Stimulated activated CD8-positive, alpha-beta memory T cell treated with anti-CD3 and anti-CD28 coated beads, Interleukin-15, amount 100 ng/mL, for 4 hours (primary cell): Measurements from ENCODE around the gene ABI1.
A peak's percentile ranks its signal among the peaks of the same experiment; 100 is the strongest.

Experiments used
- DNase-seq, 2 donors: peaks; one replicate each; pipeline ENCODE4 v3.0.0-alpha.2; 2020; ENCODE audit warnings: low read depth in 2 of 2

The ABI1 gene

DNA sequence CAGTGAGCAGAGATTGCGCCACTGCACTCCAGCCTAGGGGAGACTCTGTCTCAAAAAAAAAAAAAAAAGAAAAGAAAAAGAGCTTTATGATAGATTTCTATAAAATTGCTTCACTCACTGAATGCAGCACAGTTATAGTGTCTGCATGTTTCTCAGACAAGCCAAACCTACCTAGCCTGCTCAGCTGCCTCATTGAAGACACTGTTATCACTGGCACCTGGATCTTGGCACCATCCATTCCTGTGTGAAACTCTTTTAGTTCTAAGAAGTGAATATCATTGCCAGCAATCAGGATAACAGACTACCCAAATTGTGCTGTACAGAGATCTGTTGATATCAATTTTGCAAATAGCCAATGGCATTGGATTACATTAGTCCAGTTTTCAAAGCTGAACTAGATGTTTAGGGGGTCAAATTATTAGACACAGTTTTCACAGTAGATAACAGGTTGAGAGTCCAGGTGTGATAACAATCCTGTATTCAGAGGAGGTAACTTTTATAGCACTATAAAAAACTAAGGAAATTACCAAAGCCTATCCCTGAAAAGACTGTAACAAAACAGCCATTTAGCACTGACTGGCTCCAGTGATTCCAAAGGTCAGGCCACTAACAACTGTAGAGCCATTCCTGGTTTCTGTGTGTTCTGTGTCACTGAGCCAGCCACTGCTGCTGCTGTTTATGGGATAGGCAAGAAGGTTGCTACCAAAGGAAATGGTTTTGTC is 146.2 kb downstream of the ABI1 start:
- no peak for DNase-seq

DNA sequence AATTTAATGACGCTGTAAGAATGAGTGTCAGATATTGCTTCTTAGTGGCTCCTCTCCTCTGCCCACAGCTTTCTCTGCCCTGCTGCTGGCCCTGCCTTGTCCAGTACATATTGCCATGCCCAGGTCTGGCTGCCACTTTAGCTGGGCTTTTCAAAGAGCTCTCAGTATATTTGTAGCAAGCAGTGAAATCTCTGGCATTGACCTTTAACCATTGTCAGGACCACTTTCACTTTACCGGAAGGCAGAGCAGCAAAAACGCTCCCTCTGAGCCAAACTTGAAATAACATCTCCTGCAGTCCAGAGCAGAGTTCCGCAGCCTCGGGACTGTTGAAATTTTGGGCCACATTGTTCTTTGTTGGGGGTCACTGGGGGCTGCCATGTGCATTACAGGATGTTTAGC is 149.4 kb downstream of the ABI1 start:
- no peak for DNase-seq

GRCh38 chr10:26706936-26707335 is 153.8 kb downstream of the ABI1 start:
- no peak for DNase-seq

DNA sequence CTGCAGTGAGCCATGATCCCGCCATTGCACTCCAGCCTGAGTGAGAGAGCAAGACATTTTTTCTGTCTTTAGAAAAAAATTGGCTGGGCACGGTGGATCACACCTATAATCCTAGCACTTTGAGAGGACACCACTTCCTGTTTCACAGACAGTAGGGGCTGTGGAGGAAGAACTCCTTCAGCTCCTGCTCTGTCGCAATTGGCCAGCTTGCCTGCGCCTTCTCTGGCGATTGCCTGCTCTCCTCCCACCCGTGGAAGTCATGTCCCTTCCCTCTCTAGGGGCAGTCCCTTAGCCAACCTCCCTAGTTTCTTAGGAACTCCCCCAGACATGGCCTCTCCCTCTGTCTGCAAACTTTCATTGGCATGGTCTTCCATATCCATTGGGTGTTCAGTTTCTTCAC is 154.6 kb downstream of the ABI1 start:
- DNase-seq, result no peak

DNA sequence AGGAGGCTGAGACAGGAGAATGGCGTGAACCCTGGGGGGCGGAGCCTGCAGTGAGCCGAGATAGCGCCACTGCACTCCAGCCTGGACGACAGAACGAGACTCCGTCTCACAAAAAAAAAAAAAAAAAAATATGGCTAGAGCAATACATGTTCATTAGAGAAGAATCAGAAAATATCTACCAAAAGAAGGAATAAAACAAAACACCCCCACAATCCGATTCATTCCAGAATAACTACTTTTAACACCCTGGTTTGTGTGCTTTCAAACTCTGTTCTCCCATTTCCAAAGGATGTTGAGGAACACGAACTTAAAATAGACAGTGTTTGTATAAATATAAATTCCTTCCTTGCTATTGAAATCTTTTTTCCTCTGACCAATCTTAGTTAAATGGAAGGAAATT is 156.8 kb downstream of the ABI1 start:
- no peak for DNase-seq

DNA sequence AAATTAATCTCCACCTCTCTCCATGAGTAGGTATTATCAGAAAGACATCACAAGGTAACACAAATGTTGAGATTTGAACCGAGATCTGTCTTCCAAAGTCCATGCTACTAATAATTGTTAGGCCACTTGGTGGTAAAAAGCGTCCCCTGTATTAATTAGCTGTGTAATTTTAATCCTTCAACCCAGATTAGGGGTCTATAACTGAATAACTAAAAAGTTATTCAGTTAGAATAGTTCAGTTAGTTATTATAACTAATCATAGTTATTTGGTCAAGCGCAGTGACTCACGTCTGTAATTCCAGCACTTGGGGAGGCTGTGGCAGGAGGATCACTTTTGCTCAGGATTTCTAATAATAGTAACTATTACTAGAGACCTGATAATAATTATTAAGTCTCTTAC is 157.7 kb downstream of the ABI1 start:
- DNase-seq, result no peak

DNA sequence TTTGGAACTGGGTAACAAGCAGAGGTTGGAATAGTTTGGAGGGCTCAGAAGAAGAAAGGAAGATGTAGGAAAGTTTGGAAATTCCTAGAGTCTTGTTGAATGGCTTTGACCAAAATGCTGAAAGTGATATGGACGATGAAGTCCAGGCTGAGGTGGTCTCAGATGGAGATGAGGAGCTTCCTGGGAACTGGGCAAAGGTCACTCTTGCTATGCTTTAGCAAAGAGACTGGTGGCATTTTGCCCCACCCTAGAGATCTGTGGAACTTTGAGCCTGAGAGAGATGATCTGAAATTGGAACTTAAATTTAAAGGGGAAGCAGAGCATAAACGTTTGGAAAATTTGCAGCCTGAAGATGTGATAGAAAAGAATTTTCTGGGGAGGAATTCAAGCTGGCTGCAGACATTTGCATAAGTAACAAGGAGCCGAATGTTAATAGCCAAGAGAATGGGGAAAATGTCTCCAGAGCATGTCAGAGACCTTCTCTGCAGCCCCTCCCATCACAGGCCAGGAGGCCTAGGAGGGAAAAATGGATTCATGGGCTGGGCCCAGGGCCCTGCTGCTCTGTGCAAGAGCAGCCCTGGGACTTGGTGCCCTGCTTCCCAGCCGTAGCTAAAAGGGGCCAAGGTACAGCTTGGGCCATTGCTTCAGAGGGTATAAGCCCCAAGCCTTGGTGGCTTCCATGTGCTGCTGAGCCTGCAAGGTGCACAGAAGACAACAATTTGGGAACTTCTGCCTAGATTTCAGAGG is 159.7 kb downstream of the ABI1 start:
- no peak for DNase-seq

- no peak for DNase-seq
These were observed 161.1 kb downstream of the ABI1 start for GRCh38 chr10:26699631-26700030.

- no peak for DNase-seq
These were observed 161.8 kb downstream of the ABI1 start for GRCh38 chr10:26698909-26699308.

- DNase-seq, result no peak
These were observed 162.7 kb downstream of the ABI1 start for GRCh38 chr10:26697922-26698608.

- peak; percentile 25 to 46 for DNase-seq
These were observed 163.4 kb downstream of the ABI1 start, which contains the start of gene PDSS1 for GRCh38 chr10:26697163-26697921. TSS of gene PDSS1 (plus strand) at chr10:26697701. CDS start at chr10:26697712, 11 bp downstream.

DNA sequence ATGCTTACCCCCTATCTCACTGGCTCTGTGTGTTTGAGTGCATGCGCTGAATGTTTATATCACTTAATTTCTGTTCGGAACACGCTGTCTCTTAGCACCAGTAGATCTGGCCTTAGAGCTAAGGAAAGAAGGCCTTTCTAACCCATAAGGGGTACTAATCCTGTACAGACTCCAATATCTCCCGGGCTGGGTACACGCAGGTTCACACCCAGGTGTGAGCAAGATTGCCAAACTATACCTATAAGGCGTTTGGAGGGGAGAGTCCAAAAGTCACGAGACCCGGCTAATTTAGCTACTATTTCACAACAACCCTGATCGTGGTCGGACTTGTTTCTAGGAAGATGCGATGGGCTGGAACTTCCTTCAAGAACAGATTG is 164.0 kb downstream of the ABI1 start:
- no peak for DNase-seq
